Measurements from ENCODE around the gene JAGN1.
"Not testable (repeated sequence)": the region's sequence is repeated elsewhere in the genome, so short reads cannot be mapped to it uniquely, and the experiment has no call there.

Gene JAGN1

GRCh38 chr3:9889405-9889804 lies 1.0 kb upstream of the JAGN1 start:
- peaks cover 22% of the 10 kb centered on the region for H3K79me2 ChIP-seq (ENCODE audit: insufficient read depth, low read length)
- no peaks in the 10 kb centered on the region for H3K9me3 ChIP-seq (ENCODE audit: insufficient read depth, low read length)
- H3K4me3 ChIP-seq (ENCODE audit: insufficient read depth, low read length, poor library complexity, severe bottlenecking), result no peak overlapping the region
- H3K9ac ChIP-seq (ENCODE audit: low read length), result 0 out of 2 replicates have a peak overlapping the region, but pooled peaks have one; percentile 94
- 0 out of 2 replicates have a peak, but pooled peaks cover 12% of the 10 kb centered on the region for H3F3A ChIP-seq (ENCODE audit: insufficient read depth)
- no peak for TF ChIP-seq EZH2phosphoT487 (conservative IDR thresholded peaks at IDR 0.05; ENCODE audit: low read length)
- TF ChIP-seq CTCF (IDR thresholded peaks at IDR 0.05; ENCODE audit: insufficient read depth, low read length, poor library complexity, severe bottlenecking), result no peak
- H3K27me3 ChIP-seq (ENCODE audit: low read length), result no peaks in the 10 kb centered on the region
- H2AFZ ChIP-seq (ENCODE audit: low read depth, low read length, severe bottlenecking), result no peak overlapping the region
- no peak overlapping the region for H3K4me2 ChIP-seq (ENCODE audit: low read depth, low read length, poor library complexity, severe bottlenecking)
- H4K20me1 ChIP-seq (ENCODE audit: low read depth, low read length), result no peaks in the 10 kb centered on the region; the same call in 1 of the 2 replicates
- no peak overlapping the region for H3K27ac ChIP-seq (ENCODE audit: low read depth, low read length)
- no peaks in the 10 kb centered on the region for H3K9me2 ChIP-seq (replicated peaks; ENCODE audit: insufficient read depth, low read length)
- peaks cover 3% of the 10 kb centered on the region; the same call in 1 of the 2 replicates for H3K36me3 ChIP-seq (ENCODE audit: low read length)

- peaks cover 5% of the 10 kb centered on the region for H4K20me1 ChIP-seq (ENCODE audit: low read depth, low read length)
- H2AFZ ChIP-seq (ENCODE audit: low read depth, low read length, severe bottlenecking), result peak overlapping the region; percentile 90
- peak overlapping the region; percentile 74 for H3K27ac ChIP-seq (ENCODE audit: low read depth, low read length)
- no peaks in the 10 kb centered on the region for H3K9me3 ChIP-seq (ENCODE audit: insufficient read depth, low read length)
- peak overlapping the region; percentile 89 for H3K4me2 ChIP-seq (ENCODE audit: low read depth, low read length, poor library complexity, severe bottlenecking)
- TF ChIP-seq EZH2phosphoT487 (conservative IDR thresholded peaks at IDR 0.05; ENCODE audit: low read length) (no peak), CTCF (IDR thresholded peaks at IDR 0.05; ENCODE audit: insufficient read depth, low read length, poor library complexity, severe bottlenecking) (no peak)
- no peaks in the 10 kb centered on the region for H3K27me3 ChIP-seq (ENCODE audit: low read length)
- peaks cover 3% of the 10 kb centered on the region; the same call in 1 of the 2 replicates for H3K36me3 ChIP-seq (ENCODE audit: low read length)
- no peaks in the 10 kb centered on the region for H3K9me2 ChIP-seq (replicated peaks; ENCODE audit: insufficient read depth, low read length)
- peaks cover 22% of the 10 kb centered on the region for H3K79me2 ChIP-seq (ENCODE audit: insufficient read depth, low read length)
- 0 out of 2 replicates have a peak, but pooled peaks cover 12% of the 10 kb centered on the region for H3F3A ChIP-seq (ENCODE audit: insufficient read depth)
- H3K4me3 ChIP-seq (ENCODE audit: insufficient read depth, low read length, poor library complexity, severe bottlenecking), result peak overlapping the region; percentile 94
- H3K9ac ChIP-seq (ENCODE audit: low read length), result peak overlapping the region; percentile 94
Observed at GRCh38 chr3:9891072-9891622, 737 bp downstream of the JAGN1 start.

- H3K27me3 ChIP-seq (ENCODE audit: low read length), result no peaks in the 10 kb centered on the region
- H2AFZ ChIP-seq (ENCODE audit: low read depth, low read length, severe bottlenecking), result no peak overlapping the region
- H3K9ac ChIP-seq (ENCODE audit: low read length), result no peak overlapping the region
- H4K20me1 ChIP-seq (ENCODE audit: low read depth, low read length), result peaks cover 5% of the 10 kb centered on the region
- H3K27ac ChIP-seq (ENCODE audit: low read depth, low read length), result no peak overlapping the region
- no peaks in the 10 kb centered on the region for H3K9me3 ChIP-seq (ENCODE audit: insufficient read depth, low read length)
- no peaks in the 10 kb centered on the region for H3K9me2 ChIP-seq (replicated peaks; ENCODE audit: insufficient read depth, low read length)
- no peak overlapping the region for H3K4me3 ChIP-seq (ENCODE audit: insufficient read depth, low read length, poor library complexity, severe bottlenecking)
- no peak overlapping the region for H3K4me2 ChIP-seq (ENCODE audit: low read depth, low read length, poor library complexity, severe bottlenecking)
- TF ChIP-seq EZH2phosphoT487 (conservative IDR thresholded peaks at IDR 0.05; ENCODE audit: low read length) (no peak), CTCF (IDR thresholded peaks at IDR 0.05; ENCODE audit: insufficient read depth, low read length, poor library complexity, severe bottlenecking) (no peak)
- H3F3A ChIP-seq (ENCODE audit: insufficient read depth), result 0 out of 2 replicates have a peak, but pooled peaks cover 12% of the 10 kb centered on the region
- peaks cover 22% of the 10 kb centered on the region for H3K79me2 ChIP-seq (ENCODE audit: insufficient read depth, low read length)
- peaks cover 3% of the 10 kb centered on the region; the same call in 1 of the 2 replicates for H3K36me3 ChIP-seq (ENCODE audit: low read length)
Observed at GRCh38 chr3:9893739-9894138, 3.3 kb downstream of the JAGN1 start.

GRCh38 chr3:9895715-9896114 lies 5.3 kb downstream of the JAGN1 start:
- H3K4me2 ChIP-seq (ENCODE audit: low read depth, low read length, poor library complexity, severe bottlenecking); H3F3A ChIP-seq (ENCODE audit: insufficient read depth): not testable (repeated sequence)

GRCh38 chr3:9896755-9897407 lies 6.5 kb downstream of the JAGN1 start:
- not testable (repeated sequence) for H3K9me2 ChIP-seq (replicated peaks; ENCODE audit: insufficient read depth, low read length); H4K20me1 ChIP-seq (ENCODE audit: low read depth, low read length); H3K9me3 ChIP-seq (ENCODE audit: insufficient read depth, low read length); H3K4me3 ChIP-seq (ENCODE audit: insufficient read depth, low read length, poor library complexity, severe bottlenecking); H3F3A ChIP-seq (ENCODE audit: insufficient read depth); H3K9ac ChIP-seq (ENCODE audit: low read length); H3K27me3 ChIP-seq (ENCODE audit: low read length); H3K27ac ChIP-seq (ENCODE audit: low read depth, low read length); H3K79me2 ChIP-seq (ENCODE audit: insufficient read depth, low read length); H2AFZ ChIP-seq (ENCODE audit: low read depth, low read length, severe bottlenecking); H3K36me3 ChIP-seq (ENCODE audit: low read length); H3K4me2 ChIP-seq (ENCODE audit: low read depth, low read length, poor library complexity, severe bottlenecking)

More at GRCh38 chr3:9895715-9896114, 5.3 kb downstream of the JAGN1 start:
- H3K27ac ChIP-seq (ENCODE audit: low read depth, low read length); H3K4me3 ChIP-seq (ENCODE audit: insufficient read depth, low read length, poor library complexity, severe bottlenecking); H3K36me3 ChIP-seq (ENCODE audit: low read length); H2AFZ ChIP-seq (ENCODE audit: low read depth, low read length, severe bottlenecking); H3K9ac ChIP-seq (ENCODE audit: low read length); H3K9me2 ChIP-seq (replicated peaks; ENCODE audit: insufficient read depth, low read length); H3K9me3 ChIP-seq (ENCODE audit: insufficient read depth, low read length); H3K27me3 ChIP-seq (ENCODE audit: low read length); H4K20me1 ChIP-seq (ENCODE audit: low read depth, low read length): not testable (repeated sequence)
- peaks cover 19% of the 10 kb centered on the region for H3K79me2 ChIP-seq (ENCODE audit: insufficient read depth, low read length)
